Calu3 (cell line): ENCODE data around the gene CCL4. TPM values are rescaled to one million over a fixed set of nuclear protein-coding genes. Genes with fewer than 3 reads are reported as not detected.

ENCODE experiments used
- BruUV-seq: library from RNA; stranded (reverse); fragments of 400-500 nt; replicated peaks from 2 replicates; lab custom pipeline; 2021; lab: Mats Ljungman, UMichigan
- CTCF ChIA-PET: fragments of 300-600 bp; sonication (Branson Sonifier 250); formaldehyde crosslinking; loops from one replicate; lab custom pipeline; 2022; ENCODE audit warnings: antibody characterized with exemption; lab: Charles Lee
- DNase-seq: peaks from one replicate; pipeline ENCODE4 v3.0.0; 2022
- H3K27ac Mint-ChIP-seq: one replicate; pipeline ENCODE4 v1.8.0; 2022; ENCODE audit warnings: mixed read lengths; ENCODE audit not compliant: unreplicated experiment
- H3K27me3 Mint-ChIP-seq: one replicate; pipeline ENCODE4 v1.8.0; 2022; ENCODE audit warnings: mixed read lengths; ENCODE audit not compliant: unreplicated experiment
- H3K36me3 Mint-ChIP-seq: one replicate; pipeline ENCODE4 v1.8.0; 2022; ENCODE audit warnings: mild to moderate bottlenecking, moderate library complexity, mixed read lengths; ENCODE audit not compliant: insufficient read depth, unreplicated experiment
- H3K4me1 Mint-ChIP-seq: one replicate; pipeline ENCODE4 v1.8.0; 2022; ENCODE audit warnings: mild to moderate bottlenecking, low read depth, mixed read lengths; ENCODE audit not compliant: unreplicated experiment
- H3K4me3 Mint-ChIP-seq: one replicate; pipeline ENCODE4 v1.8.0; 2022; ENCODE audit warnings: mild to moderate bottlenecking, low read depth, moderate library complexity, mixed read lengths; ENCODE audit not compliant: unreplicated experiment
- H3K9me3 Mint-ChIP-seq: one replicate; pipeline ENCODE4 v1.8.0; 2022; ENCODE audit warnings: low read depth, mixed read lengths; ENCODE audit not compliant: unreplicated experiment
- CTCF ChIP-seq: fragments of 200-600 bp; IDR thresholded peaks from one replicate; pipeline ENCODE4 v1.8.0; 2022; ENCODE audit warnings: antibody characterized with exemption; ENCODE audit not compliant: unreplicated experiment
- intact Hi-C: fragments of 100-400 bp; cut with micrococcal nuclease; formaldehyde crosslinking; loops from one replicate; pipeline ENCODE4 v1.10.0; 2022; ENCODE audit not compliant: unreplicated experiment
- total RNA-seq: library from RNA; stranded (reverse); gene quantifications from 2 replicates; pipeline ENCODE4 v1.2.3, GENCODE V29; 2022

The CCL4 gene
- total RNA-seq, 1 experiment from 2014 or later, result not detected

GRCh38 chr17:36149296-36149820 is 45.7 kb downstream of the CCL4 start:
- Mint-ChIP-seq H3K9me3 (no peaks in the 10 kb centered on the region), H3K4me1 (no peaks in the 10 kb centered on the region), H3K4me3 (no peak overlapping the region), H3K36me3 (no peaks in the 10 kb centered on the region), H3K27ac (no peak overlapping the region), H3K27me3 (peaks cover 90% of the 10 kb centered on the region)
- BruUV-seq, result no TSS peak
- no peak for DNase-seq
- TF ChIP-seq CTCF, result no peak
- CTCF ChIA-PET, result interaction anchor here (1.5 to 1.8 kb wide), 4 partner anchors 167 to 201 kb away, joined by 3 to 20 read pairs (median 15); no protein-coding TSS in a partner anchor
- intact Hi-C loops, result loop anchor here (1.0 kb wide), 1 partner anchor 180 kb away; no protein-coding TSS in a partner anchor

GRCh38 chr17:36151891-36152638 is 48.4 kb downstream of the CCL4 start:
- TF ChIP-seq CTCF, result no peak
- H3K36me3 Mint-ChIP-seq, result no peaks in the 10 kb centered on the region
- peaks cover 71% of the 10 kb centered on the region for H3K27me3 Mint-ChIP-seq
- no peaks in the 10 kb centered on the region for H3K9me3 Mint-ChIP-seq
- no peaks in the 10 kb centered on the region for H3K4me1 Mint-ChIP-seq
- no peak for DNase-seq
- H3K27ac Mint-ChIP-seq, result no peak overlapping the region
- no TSS peak for BruUV-seq
- CTCF ChIA-PET, result no interaction called here
- no peak overlapping the region for H3K4me3 Mint-ChIP-seq
- intact Hi-C loops, result loop anchor here (10.0 kb wide), 1 partner anchor 333 kb away; the partner anchor contains the start of gene ZNHIT3

GRCh38 chr17:36152639-36153120 is 49.1 kb downstream of the CCL4 start:
- CTCF ChIA-PET, result no interaction called here
- no peaks in the 10 kb centered on the region for H3K4me1 Mint-ChIP-seq
- no peak for DNase-seq
- H3K4me3 Mint-ChIP-seq, result no peak overlapping the region
- H3K36me3 Mint-ChIP-seq, result no peaks in the 10 kb centered on the region
- no peak for TF ChIP-seq CTCF
- no peaks in the 10 kb centered on the region for H3K9me3 Mint-ChIP-seq
- intact Hi-C loops, result loop anchor here (10.0 kb wide), 1 partner anchor 332 kb away; the partner anchor contains the start of gene ZNHIT3
- H3K27me3 Mint-ChIP-seq, result peaks cover 65% of the 10 kb centered on the region
- BruUV-seq, result no TSS peak
- H3K27ac Mint-ChIP-seq, result no peak overlapping the region

- no peaks in the 10 kb centered on the region for H3K9me3 Mint-ChIP-seq
- intact Hi-C loops, result loop anchor here (10.0 kb wide), 1 partner anchor 331 kb away; the partner anchor contains the start of gene ZNHIT3
- BruUV-seq, result no TSS peak
- no peak overlapping the region for H3K27ac Mint-ChIP-seq
- peaks cover 52% of the 10 kb centered on the region for H3K27me3 Mint-ChIP-seq
- no peaks in the 10 kb centered on the region for H3K4me1 Mint-ChIP-seq
- CTCF ChIA-PET, result no interaction called here
- no peaks in the 10 kb centered on the region for H3K36me3 Mint-ChIP-seq
- DNase-seq, result no peak
- no peak overlapping the region for H3K4me3 Mint-ChIP-seq
- TF ChIP-seq CTCF, result no peak
These were observed 50.4 kb downstream of the CCL4 start for GRCh38 chr17:36153895-36154610.
